ENCODE results near the gene TOMM34. TPM values are rescaled to one million over a fixed set of nuclear protein-coding genes. Genes with fewer than 3 reads are reported as not detected.

TOMM34 gene
- polyA plus RNA-seq, 3 donors: 6.4 to 9.1 (median 7.7) TPM

DNA sequence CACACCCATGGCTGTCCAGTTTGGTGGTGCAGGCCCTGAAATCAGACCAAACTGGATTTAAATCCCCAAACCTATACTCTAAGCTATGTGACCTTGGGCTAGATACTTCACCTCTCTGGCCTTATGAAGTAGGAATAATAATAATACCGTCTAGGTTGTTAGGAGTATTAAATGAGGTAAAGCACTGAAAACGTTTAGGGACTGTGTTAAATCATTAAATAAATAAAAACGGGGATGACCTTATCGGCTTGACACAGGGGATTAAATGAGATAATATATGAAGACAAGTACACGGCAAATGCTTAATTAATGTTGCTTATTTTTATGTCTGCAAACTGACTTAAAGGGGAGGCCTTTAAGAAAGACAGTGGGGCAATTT is 5.4 kb upstream of the TOMM34 start:
- intact Hi-C loops (cut with micrococcal nuclease): loop anchor here (2.0 to 10.0 kb wide), 3 partner anchors 15 to 321 kb away; partner anchors contain the start of gene YWHAB (in 2 of the 2)
- H2AFZ ChIP-seq (ENCODE audit: insufficient read depth, low read depth, low read length, poor library complexity, severe bottlenecking): peak overlapping the region; percentile 94
- H3K4me2 ChIP-seq (replicated peaks; ENCODE audit: extremely low read depth, low read length, poor library complexity, severe bottlenecking): peak overlapping the region; percentile 100
- H3K36me3 ChIP-seq (replicated peaks in 1 of 2; ENCODE audit: control insufficient read depth in 1 of 2, insufficient read depth in 2 of 2, low read length in 2 of 2): no peaks in the 10 kb centered on the region
- Mint-ChIP-seq H3K4me3 (peak overlapping the region; percentile 96 to 98), H3K27me3 (ENCODE audit: low read depth in 3 of 3) (peaks cover 0 to 1% (median 0%) of the 10 kb centered on the region in 3 donors), H3K27ac (peak overlapping the region; percentile 94 to 97 (median 96)), H3K36me3 (peaks cover 3 to 5% of the 10 kb centered on the region in 2 donors), H3K9me3 (peaks cover 0 to 3% (median 0%) of the 10 kb centered on the region in 7 donors), H3K4me1 (peaks cover 48% of the 10 kb centered on the region)
- peaks cover 29 to 50% of the 10 kb centered on the region in 2 donors for H3K4me1 ChIP-seq (ENCODE audit: control insufficient read depth in 1 of 2, insufficient read depth in 2 of 2, low read length in 2 of 2)
- no peaks in the 10 kb centered on the region for H3K9me3 ChIP-seq (replicated peaks in 1 of 2; ENCODE audit: control insufficient read depth in 1 of 2, insufficient read depth in 1 of 2, low read length in 2 of 2)
- TF ChIP-seq, protein P1, sequence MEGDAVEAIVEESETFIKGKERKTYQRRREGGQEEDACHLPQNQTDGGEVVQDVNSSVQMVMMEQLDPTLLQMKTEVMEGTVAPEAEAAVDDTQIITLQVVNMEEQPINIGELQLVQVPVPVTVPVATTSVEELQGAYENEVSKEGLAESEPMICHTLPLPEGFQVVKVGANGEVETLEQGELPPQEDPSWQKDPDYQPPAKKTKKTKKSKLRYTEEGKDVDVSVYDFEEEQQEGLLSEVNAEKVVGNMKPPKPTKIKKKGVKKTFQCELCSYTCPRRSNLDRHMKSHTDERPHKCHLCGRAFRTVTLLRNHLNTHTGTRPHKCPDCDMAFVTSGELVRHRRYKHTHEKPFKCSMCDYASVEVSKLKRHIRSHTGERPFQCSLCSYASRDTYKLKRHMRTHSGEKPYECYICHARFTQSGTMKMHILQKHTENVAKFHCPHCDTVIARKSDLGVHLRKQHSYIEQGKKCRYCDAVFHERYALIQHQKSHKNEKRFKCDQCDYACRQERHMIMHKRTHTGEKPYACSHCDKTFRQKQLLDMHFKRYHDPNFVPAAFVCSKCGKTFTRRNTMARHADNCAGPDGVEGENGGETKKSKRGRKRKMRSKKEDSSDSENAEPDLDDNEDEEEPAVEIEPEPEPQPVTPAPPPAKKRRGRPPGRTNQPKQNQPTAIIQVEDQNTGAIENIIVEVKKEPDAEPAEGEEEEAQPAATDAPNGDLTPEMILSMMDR (IDR thresholded peaks at IDR 0.05): no peak
- 67% methylated on average over 2 of the region's 5 CpGs for WGBS (ENCODE audit: insufficient coverage)
- H3K79me2 ChIP-seq (ENCODE audit: insufficient read depth, low read length): peaks cover 49% of the 10 kb centered on the region
- no peaks in the 10 kb centered on the region for H3K27me3 ChIP-seq (ENCODE audit: control insufficient read depth in 2 of 2, insufficient read depth in 2 of 2, low read length in 2 of 2)
- peak overlapping the region; percentile 63 to 94 for H3K27ac ChIP-seq (ENCODE audit: low read depth in 1 of 2, low read length in 2 of 2)
- DNase-seq: no peak
- H3K4me3 ChIP-seq (replicated peaks in 1 of 3; ENCODE audit: low read depth in 2 of 3, low read length in 3 of 3): peak overlapping the region; percentile 85 to 99 (median 93)
- H3K9ac ChIP-seq (ENCODE audit: insufficient read depth, low read length, poor library complexity, severe bottlenecking): peak overlapping the region; percentile 86
- peaks cover 38% of the 10 kb centered on the region for H4K20me1 ChIP-seq (ENCODE audit: insufficient read depth, low read length)

DNA sequence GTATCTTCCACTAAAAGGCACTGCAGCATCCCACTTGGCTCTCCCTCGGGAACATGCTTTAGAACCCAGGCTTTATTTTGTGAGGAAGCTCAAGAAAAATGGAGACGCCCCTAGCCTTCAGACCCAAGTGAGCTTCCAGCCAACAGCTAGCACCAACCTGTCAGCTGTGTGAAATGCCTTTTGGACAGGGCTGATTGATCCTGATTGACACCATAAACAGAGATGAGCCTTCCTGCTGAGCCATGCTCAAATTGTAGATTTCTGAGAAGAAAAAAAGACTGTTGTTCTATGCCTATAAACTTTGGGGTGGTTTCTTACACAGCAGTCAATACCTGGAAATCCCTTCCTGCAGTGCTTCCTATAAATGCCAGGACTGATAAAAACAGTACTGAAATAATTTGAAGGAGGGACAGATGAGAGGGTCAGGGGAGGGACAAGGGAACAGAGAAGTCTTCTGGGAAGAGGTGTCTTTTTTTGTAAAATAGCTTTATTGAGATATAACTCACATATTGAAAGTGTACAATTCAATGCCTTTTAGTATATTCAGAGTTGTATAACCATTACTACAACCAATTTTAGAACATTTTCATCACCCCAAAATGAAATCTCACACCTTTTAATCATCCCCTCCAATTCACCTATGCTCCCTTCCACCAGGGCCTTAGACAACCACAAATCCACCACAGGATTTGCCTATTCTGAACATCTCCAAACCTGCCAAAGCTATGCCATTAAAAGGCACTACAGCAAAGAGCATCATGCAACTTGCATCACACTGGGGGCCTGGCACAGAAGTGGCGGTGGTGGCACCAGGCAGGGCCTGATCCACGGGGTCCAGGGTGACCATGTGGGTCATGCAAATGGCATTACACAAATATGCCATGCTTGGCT is 3.4 kb upstream of the TOMM34 start:
- H3K27me3 ChIP-seq (ENCODE audit: control insufficient read depth in 2 of 2, insufficient read depth in 2 of 2, low read length in 2 of 2): no peaks in the 10 kb centered on the region
- no peak for DNase-seq
- H3K27me3 Mint-ChIP-seq (ENCODE audit: low read depth in 3 of 3): peaks cover 0 to 1% (median 0%) of the 10 kb centered on the region in 3 donors
- no peaks in the 10 kb centered on the region for H3K36me3 ChIP-seq (replicated peaks in 1 of 2; ENCODE audit: control insufficient read depth in 1 of 2, insufficient read depth in 2 of 2, low read length in 2 of 2)
- H2AFZ ChIP-seq (ENCODE audit: insufficient read depth, low read depth, low read length, poor library complexity, severe bottlenecking): no peak overlapping the region
- peaks cover 27% of the 10 kb centered on the region for H4K20me1 ChIP-seq (ENCODE audit: insufficient read depth, low read length)
- peaks cover 28 to 47% of the 10 kb centered on the region in 2 donors for H3K4me1 ChIP-seq (ENCODE audit: control insufficient read depth in 1 of 2, insufficient read depth in 2 of 2, low read length in 2 of 2)
- H3K27ac Mint-ChIP-seq: peak overlapping the region in 2 of 7 donors; percentile 14 to 45
- no peaks in the 10 kb centered on the region for H3K9me3 ChIP-seq (replicated peaks in 1 of 2; ENCODE audit: control insufficient read depth in 1 of 2, insufficient read depth in 1 of 2, low read length in 2 of 2)
- H3K4me3 Mint-ChIP-seq: no peak overlapping the region
- H3K9me3 Mint-ChIP-seq: peaks cover 0 to 3% (median 0%) of the 10 kb centered on the region in 7 donors
- TF ChIP-seq, protein P1 (IDR thresholded peaks at IDR 0.05): no peak
- no peak overlapping the region for H3K4me3 ChIP-seq (replicated peaks in 1 of 3; ENCODE audit: low read depth in 2 of 3, low read length in 3 of 3)
- 100% methylated on average over 1 of the region's 4 CpGs for WGBS (ENCODE audit: insufficient coverage)
- peaks cover 45% of the 10 kb centered on the region for H3K79me2 ChIP-seq (ENCODE audit: insufficient read depth, low read length)
- intact Hi-C loops (cut with micrococcal nuclease): loop anchor here in 1 of 2 donors (10.0 kb wide), 1 partner anchor 319 kb away; no protein-coding TSS in a partner anchor
- H3K27ac ChIP-seq (ENCODE audit: low read depth in 1 of 2, low read length in 2 of 2): no peak overlapping the region
- peaks cover 3 to 4% of the 10 kb centered on the region in 2 donors for H3K36me3 Mint-ChIP-seq
- no peak overlapping the region for H3K4me2 ChIP-seq (replicated peaks; ENCODE audit: extremely low read depth, low read length, poor library complexity, severe bottlenecking)
- H3K9ac ChIP-seq (ENCODE audit: insufficient read depth, low read length, poor library complexity, severe bottlenecking): no peak overlapping the region
- peaks cover 44% of the 10 kb centered on the region for H3K4me1 Mint-ChIP-seq

All from CD14-positive monocyte (primary cell).